GM23248 (cell line): Measurements from ENCODE around the gene TRAF3. TPM values are rescaled to one million over a fixed set of nuclear protein-coding genes. Genes with fewer than 3 reads are reported as not detected.

Source experiments
- DNase-seq: peaks from one replicate; pipeline ENCODE4 v3.0.0-alpha.2; 2015
- H2AFZ ChIP-seq: fragments of 200-600 bp; sonication (generic); 2 replicates; pipeline ENCODE4 v1.6.1; 2016; ENCODE audit warnings: antibody characterized with exemption
- H3F3A ChIP-seq: fragments of 200-600 bp; sonication (generic); 2 replicates; pipeline ENCODE4 v1.6.1; 2016; ENCODE audit warnings: mild to moderate bottlenecking, antibody characterized with exemption, mixed run types; ENCODE audit not compliant: insufficient read depth
- H3K27ac ChIP-seq: fragments of 200-600 bp; sonication (generic); 2 replicates; pipeline ENCODE4 v1.5.1; 2016; ENCODE audit warnings: mild to moderate bottlenecking
- H3K27me3 ChIP-seq: fragments of 200-600 bp; sonication (generic); replicated peaks from 2 replicates; pipeline ENCODE4 v1.6.1; 2016; ENCODE audit warnings: mild to moderate bottlenecking; ENCODE audit not compliant: insufficient read depth
- H3K36me3 ChIP-seq: fragments of 200-600 bp; sonication (generic); 2 replicates; pipeline ENCODE4 v1.6.1; 2016; ENCODE audit warnings: low read depth, mild to moderate bottlenecking
- H3K4me1 ChIP-seq: fragments of 200-600 bp; sonication (generic); 2 replicates; pipeline ENCODE4 v1.6.1; 2016; ENCODE audit warnings: mild to moderate bottlenecking; ENCODE audit not compliant: insufficient read depth
- H3K4me2 ChIP-seq: fragments of 200-600 bp; sonication (generic); one replicate; pipeline ENCODE4 v1.6.1; 2016; ENCODE audit warnings: mild to moderate bottlenecking; ENCODE audit not compliant: unreplicated experiment
- H3K4me3 ChIP-seq: fragments of 200-600 bp; sonication (generic); 2 replicates; pipeline ENCODE4 v1.5.1; 2016; ENCODE audit warnings: mild to moderate bottlenecking
- H3K79me2 ChIP-seq: fragments of 200-600 bp; sonication (generic); 2 replicates; pipeline ENCODE4 v1.6.1; 2016; ENCODE audit warnings: mild to moderate bottlenecking; ENCODE audit not compliant: insufficient read depth
- H3K9ac ChIP-seq: fragments of 200-600 bp; sonication (generic); 2 replicates; pipeline ENCODE4 v1.6.1; 2016; ENCODE audit warnings: mild to moderate bottlenecking
- H3K9me2 ChIP-seq: fragments of 200-600 bp; sonication (generic); 2 replicates; pipeline ENCODE4 v1.6.1; 2016; ENCODE audit warnings: mixed run types, mild to moderate bottlenecking, moderate library complexity; ENCODE audit not compliant: insufficient read depth
- H3K9me3 ChIP-seq: fragments of 200-600 bp; sonication (generic); one replicate; pipeline ENCODE4 v1.6.1; 2017; ENCODE audit warnings: low read depth
- H4K20me1 ChIP-seq: fragments of 200-600 bp; sonication (generic); 2 replicates; pipeline ENCODE4 v1.6.0; 2016; ENCODE audit not compliant: insufficient read depth
- EZH2 ChIP-seq: fragments of 200-600 bp; sonication (generic); IDR thresholded peaks from 2 replicates; pipeline ENCODE4 v1.6.1; 2018; ENCODE audit warnings: antibody characterized with exemption, mild to moderate bottlenecking; ENCODE audit not compliant: insufficient read depth, poor library complexity, severe bottlenecking
- EZH2phosphoT487 ChIP-seq: fragments of 200-600 bp; sonication (generic); IDR thresholded peaks from 2 replicates; pipeline ENCODE4 v1.6.1; 2018; ENCODE audit warnings: antibody characterized with exemption, moderate library complexity, mild to moderate bottlenecking, low read depth; ENCODE audit not compliant: insufficient read depth
- WGBS, 2 experiments: methylation state at CpG; one replicate each; pipeline ENCODE4 v1.1.6; 2015 to 2017; ENCODE audit warnings: low lambda C conversion rate in 2 of 2, low coverage in 1 of 2; ENCODE audit errors: missing lambda C conversion rate in 2 of 2; 5-methylcytosine and 5-hydroxymethylcytosine counted together
- in situ Hi-C: fragments of 300-500 bp; cut with MboI; formaldehyde crosslinking; loops from 2 replicates; pipeline ENCODE4 v1.15.0; 2020
- polyA plus RNA-seq: library from polyadenylated mRNA; unstranded; fragments of >200 nt; fragmentation: Nextera tagmentation; extraction: Ambion mirVana; gene quantifications from 2 replicates; pipeline ENCODE4 v1.2.1, GENCODE V29; 2016
- total RNA-seq: library from RNA; depleted of rRNA; stranded (reverse); fragments of >200 nt; shearing (Covaris generic); gene quantifications from 2 replicates; pipeline ENCODE4 v1.2.3, GENCODE V29; 2014

The TRAF3 gene
- total and polyA plus RNA-seq, 2 experiments from 2014 or later: 7.9 to 17.9 TPM

- Histone ChIP-seq H3K4me2 (no peak overlapping the region), H3K9ac (no peak overlapping the region), H3K79me2 (no peaks in the 10 kb centered on the region), H2AFZ (no peak overlapping the region), H3K9me2 (no peaks in the 10 kb centered on the region), H3K36me3 (peaks cover 9% of the 10 kb centered on the region; the same call in 1 of the 2 replicates), H3K4me3 (no peak overlapping the region), H4K20me1 (no peaks in the 10 kb centered on the region), H3K27ac (no peak overlapping the region), H3K9me3 (no peaks in the 10 kb centered on the region), H3K4me1 (no peaks in the 10 kb centered on the region), H3F3A (no peaks in the 10 kb centered on the region), H3K27me3 (no peaks in the 10 kb centered on the region)
- WGBS, 2 experiments: 89% methylated on average over 15 of the region's 15 CpGs
- TF ChIP-seq EZH2phosphoT487 (no peak), EZH2 (no peak)
- no peak for DNase-seq
- in situ Hi-C loops: no loop called here
These were observed 46.0 kb upstream of the TRAF3 start for GRCh38 chr14:102731101-102731870.

GRCh38 chr14:102731871-102732800 lies 45.1 kb upstream of the TRAF3 start:
- H3F3A ChIP-seq: no peaks in the 10 kb centered on the region
- H3K4me3 ChIP-seq: no peak overlapping the region
- H3K4me1 ChIP-seq: no peaks in the 10 kb centered on the region
- no peaks in the 10 kb centered on the region for H3K79me2 ChIP-seq
- no peak overlapping the region for H3K27ac ChIP-seq
- H3K27me3 ChIP-seq: no peaks in the 10 kb centered on the region
- H3K9me3 ChIP-seq: no peaks in the 10 kb centered on the region
- 0 out of 2 replicates have a peak, but pooled peaks cover 9% of the 10 kb centered on the region for H3K36me3 ChIP-seq
- no peak overlapping the region for H3K9ac ChIP-seq
- no peaks in the 10 kb centered on the region for H3K9me2 ChIP-seq
- H3K4me2 ChIP-seq: no peak overlapping the region
- no peak overlapping the region for H2AFZ ChIP-seq
- no peaks in the 10 kb centered on the region for H4K20me1 ChIP-seq
- TF ChIP-seq EZH2 (no peak), EZH2phosphoT487 (no peak)
- WGBS, 2 experiments: 88 to 89% methylated on average over 12 to 13 of the region's 13 CpGs
- no peak for DNase-seq
- in situ Hi-C loops: no loop called here

DNA sequence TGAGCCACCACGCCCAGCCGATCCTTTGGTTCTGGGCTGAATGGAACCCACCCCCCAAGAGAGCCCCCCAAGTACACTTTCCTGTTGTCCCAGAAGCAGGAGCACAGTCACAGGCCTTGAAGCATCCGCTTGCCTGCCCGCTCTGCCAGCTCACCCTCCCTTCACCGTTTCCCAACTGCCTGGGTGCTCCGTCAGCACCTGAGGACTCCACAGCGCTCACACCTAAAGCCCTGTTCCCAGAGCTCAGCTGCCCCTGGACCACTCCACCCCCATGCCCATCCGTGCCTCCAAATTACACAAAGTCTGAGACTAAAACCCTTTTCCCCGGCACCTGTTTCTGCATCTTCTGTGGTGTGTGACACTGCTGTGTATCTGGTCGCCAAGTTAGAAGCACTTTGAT lies 44.3 kb upstream of the TRAF3 start:
- no peak overlapping the region for H2AFZ ChIP-seq
- TF ChIP-seq EZH2 (no peak), EZH2phosphoT487 (no peak)
- H3F3A ChIP-seq: no peaks in the 10 kb centered on the region
- H3K9me2 ChIP-seq: no peaks in the 10 kb centered on the region
- no peak overlapping the region for H3K9ac ChIP-seq
- in situ Hi-C loops: no loop called here
- no peak overlapping the region for H3K4me2 ChIP-seq
- H4K20me1 ChIP-seq: no peaks in the 10 kb centered on the region
- 0 out of 2 replicates have a peak, but pooled peaks cover 5% of the 10 kb centered on the region for H3K36me3 ChIP-seq
- no peaks in the 10 kb centered on the region for H3K4me1 ChIP-seq
- no peaks in the 10 kb centered on the region for H3K27me3 ChIP-seq
- no peaks in the 10 kb centered on the region for H3K79me2 ChIP-seq
- no peaks in the 10 kb centered on the region for H3K9me3 ChIP-seq
- no peak overlapping the region for H3K4me3 ChIP-seq
- DNase-seq: no peak
- 96 to 98% methylated on average over 10 of the region's 10 CpGs for WGBS, 2 experiments
- no peak overlapping the region for H3K27ac ChIP-seq

- 0 out of 2 replicates have a peak, but pooled peaks cover 5% of the 10 kb centered on the region for H3K36me3 ChIP-seq
- H3F3A ChIP-seq: no peaks in the 10 kb centered on the region
- 87 to 89% methylated on average over 11 of the region's 11 CpGs for WGBS, 2 experiments
- H3K27me3 ChIP-seq: no peaks in the 10 kb centered on the region
- TF ChIP-seq EZH2: no peak
- TF ChIP-seq EZH2phosphoT487: no peak
- no peaks in the 10 kb centered on the region for H3K79me2 ChIP-seq
- H3K4me1 ChIP-seq: no peaks in the 10 kb centered on the region
- DNase-seq: no peak
- no peaks in the 10 kb centered on the region for H4K20me1 ChIP-seq
- H3K4me2 ChIP-seq: no peak overlapping the region
- no peak overlapping the region for H3K9ac ChIP-seq
- no peaks in the 10 kb centered on the region for H3K9me3 ChIP-seq
- no peaks in the 10 kb centered on the region for H3K9me2 ChIP-seq
- no peak overlapping the region for H2AFZ ChIP-seq
- no peak overlapping the region for H3K27ac ChIP-seq
- in situ Hi-C loops: no loop called here
- H3K4me3 ChIP-seq: no peak overlapping the region
These were observed 43.9 kb upstream of the TRAF3 start for GRCh38 chr14:102733326-102733725.
